Eye (tissue), 1 donor: ENCODE results near the gene AMBRA1.
A peak's percentile ranks its signal among the peaks of the same experiment; 100 is the strongest.

Experiments
- DNase-seq: peaks from one replicate; pipeline ENCODE4 v3.0.0-alpha.2; 2015

The AMBRA1 gene, protein sequence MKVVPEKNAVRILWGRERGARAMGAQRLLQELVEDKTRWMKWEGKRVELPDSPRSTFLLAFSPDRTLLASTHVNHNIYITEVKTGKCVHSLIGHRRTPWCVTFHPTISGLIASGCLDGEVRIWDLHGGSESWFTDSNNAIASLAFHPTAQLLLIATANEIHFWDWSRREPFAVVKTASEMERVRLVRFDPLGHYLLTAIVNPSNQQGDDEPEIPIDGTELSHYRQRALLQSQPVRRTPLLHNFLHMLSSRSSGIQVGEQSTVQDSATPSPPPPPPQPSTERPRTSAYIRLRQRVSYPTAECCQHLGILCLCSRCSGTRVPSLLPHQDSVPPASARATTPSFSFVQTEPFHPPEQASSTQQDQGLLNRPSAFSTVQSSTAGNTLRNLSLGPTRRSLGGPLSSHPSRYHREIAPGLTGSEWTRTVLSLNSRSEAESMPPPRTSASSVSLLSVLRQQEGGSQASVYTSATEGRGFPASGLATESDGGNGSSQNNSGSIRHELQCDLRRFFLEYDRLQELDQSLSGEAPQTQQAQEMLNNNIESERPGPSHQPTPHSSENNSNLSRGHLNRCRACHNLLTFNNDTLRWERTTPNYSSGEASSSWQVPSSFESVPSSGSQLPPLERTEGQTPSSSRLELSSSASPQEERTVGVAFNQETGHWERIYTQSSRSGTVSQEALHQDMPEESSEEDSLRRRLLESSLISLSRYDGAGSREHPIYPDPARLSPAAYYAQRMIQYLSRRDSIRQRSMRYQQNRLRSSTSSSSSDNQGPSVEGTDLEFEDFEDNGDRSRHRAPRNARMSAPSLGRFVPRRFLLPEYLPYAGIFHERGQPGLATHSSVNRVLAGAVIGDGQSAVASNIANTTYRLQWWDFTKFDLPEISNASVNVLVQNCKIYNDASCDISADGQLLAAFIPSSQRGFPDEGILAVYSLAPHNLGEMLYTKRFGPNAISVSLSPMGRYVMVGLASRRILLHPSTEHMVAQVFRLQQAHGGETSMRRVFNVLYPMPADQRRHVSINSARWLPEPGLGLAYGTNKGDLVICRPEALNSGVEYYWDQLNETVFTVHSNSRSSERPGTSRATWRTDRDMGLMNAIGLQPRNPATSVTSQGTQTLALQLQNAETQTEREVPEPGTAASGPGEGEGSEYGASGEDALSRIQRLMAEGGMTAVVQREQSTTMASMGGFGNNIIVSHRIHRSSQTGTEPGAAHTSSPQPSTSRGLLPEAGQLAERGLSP (N-terminal part only)

DNA sequence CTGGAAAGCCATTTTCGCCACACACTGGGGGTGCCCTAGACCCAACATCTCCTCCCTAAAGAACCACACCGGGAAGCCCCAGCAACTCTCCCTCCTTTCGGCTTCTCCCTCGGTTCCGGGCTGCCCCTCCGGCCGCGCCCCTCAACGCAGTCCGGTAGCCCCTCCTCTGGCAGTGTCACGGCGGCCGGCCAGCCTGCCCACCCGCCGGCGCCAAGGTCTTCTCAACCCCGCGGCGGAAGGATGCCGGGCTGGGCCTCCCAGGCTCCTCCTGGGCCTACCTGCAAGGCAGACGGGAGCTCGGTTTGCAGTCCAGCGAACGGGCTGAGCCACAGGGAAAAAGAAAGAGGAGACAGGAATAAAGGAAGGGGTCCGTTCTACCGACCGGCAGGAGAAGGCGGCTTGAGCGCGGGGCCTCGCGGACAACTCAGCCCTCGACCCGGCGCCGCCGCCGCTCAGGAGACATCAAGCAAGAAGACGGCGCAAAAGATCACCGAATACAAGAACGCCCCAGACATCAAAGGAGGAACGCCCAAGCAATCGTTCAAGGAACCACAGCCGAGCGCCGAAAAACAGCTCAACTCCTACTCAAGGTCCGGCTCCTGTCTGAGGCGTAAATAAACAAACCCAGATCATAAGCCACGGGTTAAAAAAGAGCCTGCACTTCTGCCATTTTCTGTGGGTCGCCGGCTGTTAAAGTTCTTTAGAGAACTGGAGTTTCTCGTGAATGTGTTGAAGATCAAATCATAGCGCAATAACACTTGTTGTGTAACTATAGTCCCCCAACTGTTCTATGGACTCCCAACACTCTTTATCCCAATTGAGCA, at the start of gene AMBRA1:
Gene AMBRA1, minus strand, starts transcription at position 474 of the 824 bp plus-strand sequence. CDS start 45,643 bp downstream, outside the sequence.
- DNase-seq, result peak; percentile 98

DNA sequence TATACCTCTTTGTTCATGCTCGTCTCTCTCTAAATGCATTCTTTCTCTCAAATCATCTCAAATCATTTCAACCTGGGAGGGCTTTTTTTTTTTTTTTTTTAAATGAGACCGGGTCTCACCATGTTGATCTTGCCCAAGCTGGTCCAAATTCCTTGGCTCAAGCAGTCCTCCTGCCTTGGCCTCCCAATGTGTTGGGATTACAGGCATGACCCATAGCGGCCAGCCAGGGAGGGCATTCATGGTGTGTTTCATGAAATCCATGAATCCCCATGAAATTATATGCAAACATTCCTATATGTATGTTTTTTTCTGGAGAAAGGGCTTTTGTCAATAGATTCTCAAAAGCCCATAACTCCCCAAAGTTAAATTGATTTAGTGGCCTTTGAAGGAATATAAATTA, 49.7 kb upstream of the AMBRA1 start:
- no peak for DNase-seq

DNA sequence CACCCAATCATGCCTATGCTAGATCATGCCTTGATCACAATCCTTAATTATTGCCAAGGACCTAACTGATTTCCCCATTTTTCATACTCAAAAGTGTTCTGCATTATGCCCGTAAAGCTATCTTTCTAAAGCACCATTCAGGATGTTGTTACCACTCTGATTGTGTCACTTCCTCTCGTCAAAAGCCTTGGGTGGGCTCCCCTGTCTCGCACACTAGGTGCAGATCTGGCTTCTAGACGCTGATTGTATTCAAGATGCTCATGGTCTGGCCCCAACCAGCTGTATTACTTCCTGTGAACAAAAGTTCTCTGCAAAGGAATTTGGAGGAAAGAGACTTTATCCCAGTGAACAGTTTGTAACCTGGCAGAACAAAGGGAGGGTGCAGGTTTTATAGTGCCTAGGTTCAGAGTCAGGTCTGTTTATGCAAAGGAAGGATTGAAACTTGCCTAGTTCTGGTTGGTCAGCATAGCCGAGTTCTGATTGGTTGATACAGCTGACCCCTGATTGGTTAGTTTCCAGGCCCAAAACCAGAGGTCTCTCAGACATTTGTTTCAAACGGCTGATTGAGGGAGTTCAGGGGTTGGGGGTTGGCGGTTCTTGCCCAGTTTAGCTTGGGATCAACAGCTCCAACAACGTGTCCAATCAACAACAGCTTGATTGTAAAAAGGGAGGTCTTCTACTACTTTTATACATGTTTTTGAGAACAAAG, 49.0 kb upstream of the AMBRA1 start:
- no peak for DNase-seq

DNA sequence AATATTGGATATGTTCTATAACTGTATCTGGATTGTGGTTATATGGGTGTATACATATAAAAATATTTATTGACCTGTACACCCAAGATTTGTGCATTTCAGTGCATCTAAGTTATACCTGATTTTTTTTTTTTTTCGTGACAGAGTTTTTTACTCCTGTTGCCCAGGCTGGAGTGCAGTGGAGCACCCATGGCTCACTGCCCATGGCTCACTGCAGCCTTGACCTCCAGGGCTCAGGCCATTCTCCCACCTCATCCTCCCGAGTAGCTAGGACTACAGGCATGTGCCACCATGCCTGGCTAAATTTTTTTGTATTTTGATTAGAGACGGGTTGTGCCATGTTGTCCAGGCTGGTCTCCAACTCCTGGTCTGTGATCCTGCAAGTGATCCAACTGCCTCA, 47.8 kb upstream of the AMBRA1 start:
- no peak for DNase-seq

DNA sequence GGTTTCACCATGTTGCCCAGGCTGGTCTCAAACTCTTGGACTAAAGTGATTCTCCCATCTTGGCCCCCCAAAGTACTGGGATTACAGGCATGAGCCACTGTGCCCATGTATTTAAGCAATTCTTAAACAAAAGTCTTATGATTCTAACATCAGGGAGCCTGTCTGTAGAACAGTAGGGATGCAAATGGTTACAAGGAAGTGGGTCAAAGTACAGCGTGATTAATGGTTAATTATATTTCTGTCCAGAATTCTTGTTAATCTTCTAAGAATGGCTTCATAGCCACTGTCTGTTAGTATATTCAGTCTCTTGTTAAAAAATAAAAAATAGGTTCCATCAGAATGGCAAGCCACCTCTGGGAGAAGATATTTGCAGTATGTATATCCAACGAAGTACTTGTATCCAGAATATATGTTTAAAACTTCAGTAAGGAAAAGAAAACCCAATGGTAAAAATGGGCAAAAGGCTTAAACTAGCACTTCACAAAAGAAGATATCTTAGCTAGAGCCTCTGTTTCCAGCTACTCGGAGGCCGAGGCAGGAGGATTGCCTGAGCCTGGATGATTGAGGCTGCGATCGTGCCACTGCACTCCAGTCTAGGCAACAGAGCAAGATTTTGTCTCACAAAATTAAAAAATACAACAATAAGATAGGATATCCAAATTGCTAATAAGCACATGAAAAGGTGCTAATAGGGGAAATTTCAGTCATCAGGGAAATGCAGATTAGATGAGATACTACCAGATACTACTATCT, 46.4 kb upstream of the AMBRA1 start:
- DNase-seq, result no peak

DNA sequence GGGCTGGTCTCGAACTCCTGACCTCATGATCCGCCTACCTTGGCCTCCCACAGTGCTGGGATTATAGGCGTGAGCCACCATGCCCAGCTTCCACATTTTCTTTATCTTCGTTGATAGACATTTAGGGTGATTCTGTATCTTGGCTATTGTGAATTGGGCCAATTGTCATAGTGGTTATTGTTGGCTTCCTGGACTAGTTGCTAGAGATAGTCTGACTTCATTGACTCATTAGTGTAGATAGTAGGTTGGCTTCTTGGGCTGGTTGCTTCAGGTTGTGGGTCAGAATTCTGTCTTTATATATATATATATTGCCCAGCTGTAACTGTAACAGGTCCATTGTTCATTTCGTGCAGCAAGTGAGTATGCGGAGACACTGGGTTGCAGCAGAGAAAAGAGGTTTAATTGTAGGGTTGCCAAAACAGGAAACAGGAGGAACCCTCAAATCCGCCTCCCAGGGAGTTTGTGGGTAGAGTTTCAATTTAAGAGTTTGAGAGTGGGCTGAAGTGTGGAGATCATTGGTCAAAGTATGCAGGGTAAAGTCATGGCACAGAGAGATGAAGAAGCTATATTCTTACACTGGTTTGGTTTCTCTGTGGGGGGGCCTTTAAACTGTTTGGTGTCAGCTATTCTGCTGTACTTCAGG, 45.5 kb upstream of the AMBRA1 start:
- DNase-seq, result no peak

DNA sequence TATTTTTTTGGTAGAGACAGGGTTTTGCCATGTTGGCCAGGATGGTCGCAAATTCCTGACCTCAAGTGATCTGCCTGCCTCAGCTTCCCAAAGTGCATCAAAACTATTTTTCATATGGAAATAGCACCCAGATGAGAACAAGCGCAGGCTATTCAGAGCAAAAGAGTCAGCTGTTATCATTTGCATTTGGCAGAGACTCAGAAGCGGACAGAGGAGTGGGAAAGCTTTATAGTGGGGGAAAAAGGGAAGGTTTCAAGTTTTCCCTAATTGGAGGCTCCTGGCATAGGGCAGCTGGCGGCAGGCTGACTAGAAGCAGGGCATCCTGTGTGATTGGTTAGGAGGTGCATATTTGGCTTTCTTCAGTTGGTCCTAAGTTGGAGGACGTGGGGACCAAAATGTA, 43.7 kb upstream of the AMBRA1 start:
- no peak for DNase-seq

DNA sequence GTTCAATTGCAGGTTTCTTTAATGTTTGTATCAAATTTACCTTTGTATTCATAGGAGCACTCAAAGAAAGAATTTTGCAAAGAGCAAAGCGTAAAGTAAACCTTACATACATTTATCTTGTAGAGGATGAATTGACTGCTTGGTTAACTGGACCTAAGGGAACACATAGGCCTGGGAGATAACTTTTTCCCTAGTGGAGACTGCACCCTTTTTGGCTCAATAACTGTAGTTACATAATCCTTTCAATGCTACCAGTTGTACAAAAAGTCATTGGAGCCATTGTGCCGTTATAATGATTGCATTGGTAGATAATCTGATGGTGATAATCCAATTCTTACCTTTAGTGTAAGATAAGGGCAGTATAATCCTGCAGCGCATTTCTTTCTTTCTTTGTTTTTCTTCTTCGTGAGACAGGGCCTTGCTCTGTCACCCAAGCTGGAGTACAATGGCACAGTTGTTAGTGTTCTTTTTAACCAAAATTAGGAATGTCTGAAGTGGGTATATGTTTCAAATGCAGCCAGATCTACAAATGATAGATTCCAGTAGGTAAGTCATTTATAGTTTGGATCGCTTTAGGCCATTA, 41.8 kb upstream of the AMBRA1 start:
- no peak for DNase-seq

DNA sequence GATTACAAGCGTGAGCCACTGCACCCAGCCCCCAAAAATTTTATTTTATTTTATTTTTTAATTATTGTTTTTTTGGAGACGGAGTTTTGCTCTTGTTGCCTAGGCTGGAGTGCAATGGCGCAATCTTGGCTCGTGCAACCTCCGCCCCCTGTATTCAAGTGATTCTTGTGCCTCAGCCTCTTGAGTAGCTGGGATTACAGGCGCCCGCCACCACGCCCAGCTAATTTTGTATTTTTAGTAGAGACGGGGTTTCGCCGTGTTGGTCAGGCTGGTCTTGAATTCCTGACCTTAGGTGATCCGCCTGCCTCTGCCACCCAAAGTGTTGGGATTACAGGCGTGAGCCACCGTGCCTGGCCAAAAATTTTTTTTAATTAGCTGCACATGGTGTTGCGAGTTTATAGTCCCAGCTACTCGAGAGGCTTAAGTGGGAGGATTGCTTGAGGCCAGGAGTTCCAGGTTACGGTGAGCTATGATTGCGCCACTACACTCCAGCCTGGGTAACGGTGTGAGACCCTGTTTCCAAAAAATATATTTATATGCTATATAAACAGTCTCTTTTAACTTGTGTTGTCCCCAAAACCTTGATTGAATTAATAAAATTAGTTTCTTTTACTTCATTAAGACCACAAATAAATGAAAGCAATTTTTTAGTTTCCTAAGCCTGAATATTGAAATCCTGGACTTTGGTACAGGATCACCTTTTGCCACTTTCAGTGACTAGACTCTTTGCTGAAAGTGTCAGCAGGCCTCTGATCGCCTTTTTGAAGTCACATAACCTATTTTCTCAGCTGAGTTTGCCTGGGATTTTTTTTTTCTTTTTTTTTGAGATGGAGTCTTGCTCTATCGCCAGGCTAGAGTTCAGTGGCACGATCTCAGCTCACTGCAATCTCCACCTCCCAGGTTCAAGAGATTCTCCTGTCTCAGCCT, 39.7 kb upstream of the AMBRA1 start:
- DNase-seq, result no peak

DNA sequence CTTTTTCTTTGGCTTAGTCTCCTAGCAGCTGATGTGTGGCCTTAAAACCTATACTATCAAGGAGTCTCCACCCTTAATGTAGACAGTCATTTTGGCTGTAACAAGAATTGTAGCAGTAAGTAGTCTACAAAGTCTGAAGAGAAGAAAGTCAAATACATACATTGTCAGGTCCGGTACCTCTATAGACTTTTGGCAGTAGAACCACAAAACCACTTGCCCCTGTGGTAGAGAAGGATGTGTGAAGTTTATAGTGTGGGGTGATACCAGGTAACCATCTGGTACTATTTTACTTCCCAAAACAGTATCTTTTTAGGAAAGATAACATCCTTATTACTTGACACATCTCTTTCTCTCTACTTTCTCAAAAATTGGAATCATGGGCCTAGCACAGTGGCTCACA, 38.7 kb upstream of the AMBRA1 start:
- DNase-seq, result no peak

DNA sequence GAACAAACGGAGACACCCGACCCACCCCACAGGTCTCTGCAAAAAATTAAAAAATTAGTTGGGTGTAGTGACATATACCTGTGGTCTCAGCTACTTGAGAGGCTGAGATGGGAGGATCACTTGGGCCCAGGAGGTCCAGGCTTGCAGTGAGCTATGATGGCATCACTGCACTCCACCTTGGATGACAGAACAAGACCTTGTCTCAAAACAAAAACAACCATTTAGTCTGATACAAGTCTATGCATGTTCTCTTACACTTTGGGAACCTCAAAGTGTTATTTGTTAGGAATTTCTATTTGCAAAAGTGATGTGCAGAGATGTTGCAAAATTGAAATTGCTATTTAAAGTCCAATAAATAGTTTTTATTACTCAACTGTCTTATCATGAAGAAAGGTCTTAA, 37.9 kb upstream of the AMBRA1 start:
- DNase-seq, result no peak

DNA sequence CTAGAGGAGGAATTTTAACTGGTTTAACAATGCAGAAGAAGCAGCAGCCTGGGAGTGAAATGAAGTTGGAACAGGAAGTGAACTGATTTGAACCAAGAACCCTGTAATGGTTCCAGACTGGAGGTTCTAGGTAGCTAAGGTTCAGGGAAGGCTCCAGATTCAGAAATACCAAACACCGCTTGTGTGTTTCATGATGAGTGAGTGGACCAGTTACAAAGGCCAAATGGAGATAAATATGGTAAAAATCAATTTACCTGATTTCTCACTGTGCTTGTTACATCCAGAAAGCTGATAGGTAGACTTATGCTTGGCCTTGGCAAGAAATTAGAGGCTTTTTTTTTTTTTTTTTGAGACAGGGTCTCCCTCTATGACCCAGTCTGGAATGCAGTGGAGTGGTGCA, 36.4 kb upstream of the AMBRA1 start:
- no peak for DNase-seq

DNA sequence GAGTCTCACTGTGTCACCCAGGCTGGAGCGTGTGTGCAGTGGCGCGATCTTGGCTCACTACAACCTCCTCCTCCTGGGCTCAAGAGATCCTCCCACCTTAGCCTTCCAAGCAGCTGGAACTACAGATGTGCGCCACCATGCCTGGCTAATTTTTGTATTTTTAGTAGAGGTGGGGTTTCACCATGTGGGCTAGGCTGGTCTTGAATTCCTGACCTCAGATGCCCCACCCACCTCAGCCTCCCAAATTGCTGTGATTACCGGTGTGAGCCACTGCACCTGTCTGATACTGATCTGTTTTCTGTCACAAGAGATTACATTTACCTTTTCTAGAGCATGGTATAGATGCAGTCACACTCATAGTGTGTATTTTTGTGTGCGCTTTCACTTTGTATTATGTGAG, 35.1 kb upstream of the AMBRA1 start:
- DNase-seq, result no peak

DNA sequence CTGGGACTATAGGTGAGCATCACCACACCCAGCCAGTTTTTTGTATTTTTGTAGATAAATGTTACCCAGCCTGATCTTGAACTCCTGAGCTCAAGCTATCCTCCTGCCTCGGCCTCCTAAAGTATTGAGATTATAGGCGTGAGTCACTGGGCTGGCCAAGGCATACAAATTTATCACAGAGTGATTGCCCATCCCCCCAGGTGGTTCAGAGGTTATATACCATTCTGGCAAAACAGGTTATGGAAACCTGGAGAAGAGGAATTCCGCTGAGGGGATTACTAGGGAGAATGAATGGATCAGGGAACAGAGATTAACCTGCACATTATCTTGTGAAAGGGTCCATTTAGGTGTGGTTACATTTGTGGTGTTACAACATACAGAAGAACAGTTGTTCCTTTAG, 31.6 kb upstream of the AMBRA1 start:
- no peak for DNase-seq

DNA sequence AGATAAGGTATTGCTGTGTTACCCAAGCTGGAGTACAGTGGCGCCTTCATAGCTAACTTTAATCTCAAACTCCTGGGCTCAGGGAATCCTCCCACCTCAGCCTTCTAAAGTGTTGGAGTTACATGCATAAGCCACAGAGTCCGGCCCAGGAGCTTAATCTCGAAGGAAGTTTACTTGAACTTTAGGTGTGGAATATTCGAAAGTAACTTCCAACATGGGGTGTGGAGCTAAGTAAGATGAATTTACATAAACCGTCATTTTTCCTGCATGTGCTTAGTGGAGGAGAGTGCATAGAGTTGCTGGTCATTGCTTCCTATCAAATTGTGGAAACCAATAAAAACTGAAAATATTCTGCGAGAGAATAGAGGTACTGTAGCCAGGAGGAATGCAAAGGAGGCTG, 25.0 kb upstream of the AMBRA1 start:
- DNase-seq, result no peak

DNA sequence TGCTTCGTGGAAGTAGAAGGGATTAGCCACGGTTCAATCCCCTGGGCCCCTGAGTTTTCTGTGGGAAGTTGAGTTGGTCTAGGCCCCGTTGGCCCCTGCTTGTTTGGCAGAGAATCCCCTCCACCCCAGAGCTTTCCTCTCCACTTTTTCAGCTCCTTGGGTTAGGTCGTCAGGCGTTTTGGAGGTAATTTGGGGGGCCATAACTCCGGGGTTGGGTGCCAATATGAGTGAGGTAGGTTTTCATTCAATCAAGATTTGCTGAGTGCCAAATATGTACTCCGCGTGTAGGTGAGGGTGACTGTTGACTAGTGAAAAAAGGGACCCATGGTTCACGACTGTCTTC, 24.1 kb upstream of the AMBRA1 start:
- DNase-seq, result no peak

DNA sequence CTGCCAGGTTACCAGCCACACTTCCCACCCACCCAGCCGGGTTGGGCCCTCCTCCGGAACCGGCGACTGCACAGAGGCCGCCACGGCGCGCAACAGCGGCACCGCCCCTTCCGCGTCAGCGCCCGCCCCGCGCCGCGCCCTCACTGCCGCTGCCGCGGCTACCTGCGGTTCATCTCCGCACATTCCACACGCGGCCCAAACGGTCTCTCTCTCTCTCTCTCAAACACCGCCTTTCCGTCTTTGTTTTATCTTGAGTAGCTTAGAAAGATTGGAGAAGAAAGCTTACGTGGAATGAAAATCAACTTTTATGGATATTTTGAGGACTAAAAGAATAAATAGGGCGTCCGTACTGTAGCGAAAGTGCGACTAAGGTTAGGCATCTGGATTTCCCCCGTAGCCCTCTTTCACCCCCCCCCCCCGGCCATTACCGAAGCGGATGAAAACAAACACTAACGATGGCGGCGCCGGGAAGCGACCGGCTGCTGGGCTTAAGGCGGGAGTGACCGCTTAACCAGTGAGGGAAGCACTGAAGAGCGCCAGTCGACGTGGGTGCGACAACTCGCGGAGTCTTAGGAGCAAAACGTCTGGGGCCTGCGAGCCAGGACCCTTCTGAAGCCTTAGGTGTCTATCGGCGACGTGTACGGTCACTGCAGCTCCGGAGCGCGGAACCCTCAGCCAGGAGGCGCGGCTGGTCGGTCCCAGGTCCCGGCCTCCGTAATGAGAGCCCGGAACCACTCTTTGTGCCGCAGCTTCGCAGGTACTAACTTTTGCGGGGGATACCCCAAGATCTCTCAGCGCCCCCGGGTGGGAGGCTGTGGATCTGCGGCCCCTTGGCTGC, 23.5 kb upstream of the AMBRA1 start, which contains the start of the genes ATG13 and HARBI1:
Gene ATG13, plus strand, starts transcription at position 420 of the 838 bp plus-strand sequence. CDS start 26,739 bp downstream, outside the sequence.
Gene HARBI1, minus strand, starts transcription at position 94 of the 838 bp plus-strand sequence. CDS start 990 bp downstream, outside the sequence.
- DNase-seq, result peak; percentile 97
